H1 (cell line): ENCODE measurements around the gene MAP7. TPM values are rescaled to one million over a fixed set of nuclear protein-coding genes. Genes with fewer than 3 reads are reported as not detected.

Experiments used
- CTCF ChIA-PET: fragments of 300-600 bp; sonication (Branson Sonifier 250); formaldehyde crosslinking; loops from one replicate; lab custom pipeline; 2021; ENCODE audit not compliant: partially characterized antibody; lab: Charles Lee
- POLR2A ChIA-PET: fragments of 300-600 bp; sonication (Branson Sonifier 250); formaldehyde crosslinking; loops from one replicate; lab custom pipeline; 2021; ENCODE audit warnings: inconsistent platforms; ENCODE audit not compliant: partially characterized antibody; lab: Charles Lee
- DNase-seq, 2 experiments: peaks; one replicate each; pipeline versions ENCODE4 v3.0.0 to v3.0.0-alpha.2; 2010 to 2022; ENCODE audit warnings: low spot score in 2 of 2, low read depth in 1 of 2, mixed read lengths in 1 of 2
- FAIRE-seq: peaks from 2 replicates; lab custom pipeline; 2011; peaks lifted over from hg19 to GRCh38; lab: Jason Lieb, UNC
- H2AFZ ChIP-seq: 2 replicates; pipeline ENCODE4 v1.8.1; 2012; ENCODE audit warnings: low read length, inconsistent platforms
- H2AK5ac ChIP-seq: 2 replicates; pipeline ENCODE4 v1.6.1; 2013; ENCODE audit warnings: low read depth, low read length
- H2BK120ac ChIP-seq: replicated peaks from 2 replicates; pipeline ENCODE3; 2013; ENCODE audit warnings: low read depth, low read length, inconsistent platforms
- H2BK12ac ChIP-seq: 2 replicates; pipeline ENCODE4 v1.6.1; 2013; ENCODE audit warnings: low read depth, low read length
- H2BK15ac ChIP-seq: 2 replicates; pipeline ENCODE4 v1.6.1; 2013; ENCODE audit warnings: low read length
- H2BK20ac ChIP-seq: 2 replicates; pipeline ENCODE4 v1.6.1; 2013; ENCODE audit warnings: low read length
- H2BK5ac ChIP-seq: 2 replicates; pipeline ENCODE4 v1.6.1; 2013; ENCODE audit warnings: low read depth, low read length
- H3K14ac ChIP-seq: 2 replicates; pipeline ENCODE4 v1.6.1; 2013; ENCODE audit warnings: inconsistent platforms; ENCODE audit not compliant: insufficient read length
- H3K18ac ChIP-seq: 2 replicates; pipeline ENCODE4 v1.6.1; 2013; ENCODE audit warnings: low read length; ENCODE audit errors: extremely low read depth
- H3K23ac ChIP-seq: 2 replicates; pipeline ENCODE4 v1.6.1; 2013; ENCODE audit warnings: inconsistent platforms; ENCODE audit not compliant: insufficient read length
- H3K23me2 ChIP-seq: 2 replicates; pipeline ENCODE4 v1.6.1; 2013; ENCODE audit warnings: low read depth, low read length
- H3K27ac ChIP-seq: 2 replicates; pipeline ENCODE4 v1.6.1; 2011; ENCODE audit warnings: low read depth, low read length, inconsistent platforms
- H3K27me3 ChIP-seq, 4 experiments: replicated peaks in 1 of 4; 1 replicate in 1 of 4; 2 replicates in 3 of 4; pipeline versions ENCODE4 v1.6.1 to v1.8.1; 2011 to 2013; ENCODE audit warnings: low read length in 3 of 4, mild to moderate bottlenecking in 3 of 4, inconsistent platforms in 2 of 4, mixed read lengths in 2 of 4, moderate library complexity in 1 of 4; ENCODE audit not compliant: control insufficient read depth in 3 of 4, insufficient read depth in 3 of 4; ENCODE audit errors: extremely low read depth in 1 of 4
- H3K36me3 ChIP-seq, 4 experiments: 2 replicates each; pipeline versions ENCODE4 v1.6.1 to v1.8.1; 2011 to 2013; ENCODE audit warnings: mild to moderate bottlenecking in 4 of 4, low read length in 3 of 4, moderate library complexity in 2 of 4, control low read depth in 1 of 4, inconsistent platforms in 1 of 4; ENCODE audit not compliant: insufficient read depth in 4 of 4, control insufficient read depth in 2 of 4
- H3K4ac ChIP-seq: replicated peaks from 2 replicates; pipeline ENCODE3; 2013; ENCODE audit warnings: low read length, low read depth, mixed read lengths, inconsistent platforms; ENCODE audit not compliant: insufficient read length
- H3K4me1 ChIP-seq, 4 experiments: replicated peaks in 1 of 4; 1 replicate in 1 of 4; 2 replicates in 3 of 4; pipeline versions ENCODE4 v1.6.1 to v1.8.1; 2011 to 2013; ENCODE audit warnings: low read length in 3 of 4, inconsistent platforms in 2 of 4, mixed read lengths in 1 of 4; ENCODE audit not compliant: insufficient read depth in 4 of 4, control insufficient read depth in 3 of 4
- H3K4me2 ChIP-seq, 2 experiments: 2 replicates each; pipeline versions ENCODE4 v1.6.1 to v1.8.1; 2011 to 2013; ENCODE audit warnings: low read depth in 2 of 2, low read length in 2 of 2, control low read depth in 1 of 2, inconsistent platforms in 1 of 2, mild to moderate bottlenecking in 1 of 2; ENCODE audit not compliant: insufficient read depth in 1 of 2
- H3K4me3 ChIP-seq, 4 experiments: fragments of 200-600, 300-600 bp in 1 of 4; sonication (generic), shearing (Covaris generic), sonication (Bioruptor Twin) in 1 of 4; 2 replicates each; pipeline versions ENCODE4 v1.5.1 to v1.8.1; 2011 to 2016; ENCODE audit warnings: low read length in 4 of 4, low read depth in 3 of 4, control low read depth in 2 of 4, inconsistent platforms in 2 of 4, mild to moderate bottlenecking in 2 of 4, mixed read lengths in 1 of 4, moderate library complexity in 1 of 4; ENCODE audit not compliant: insufficient read depth in 2 of 4; ENCODE audit errors: extremely low read depth in 1 of 4
- H3K56ac ChIP-seq: replicated peaks from 2 replicates; pipeline ENCODE3; 2013; ENCODE audit warnings: low read depth, mild to moderate bottlenecking, mixed read lengths, low read length, inconsistent platforms; ENCODE audit not compliant: insufficient read length
- H3K79me1 ChIP-seq: 2 replicates; pipeline ENCODE4 v1.6.1; 2013; ENCODE audit warnings: low read depth, low read length, control low read depth
- H3K79me2 ChIP-seq, 2 experiments: 2 replicates each; pipeline versions ENCODE4 v1.6.1 to v1.8.1; 2012 to 2013; ENCODE audit warnings: low read length in 2 of 2, mild to moderate bottlenecking in 2 of 2, inconsistent platforms in 1 of 2; ENCODE audit not compliant: insufficient read depth in 2 of 2, control insufficient read depth in 1 of 2
- H3K9ac ChIP-seq, 4 experiments: replicated peaks in 1 of 4; 1 replicate in 1 of 4; 2 replicates in 3 of 4; pipeline versions ENCODE4 v1.6.1 to v1.8.1; 2011 to 2013; ENCODE audit warnings: low read depth in 3 of 4, low read length in 3 of 4, control low read depth in 2 of 4, mild to moderate bottlenecking in 2 of 4, moderate library complexity in 2 of 4, inconsistent platforms in 1 of 4; ENCODE audit errors: extremely low read depth in 1 of 4
- H3K9me3 ChIP-seq, 2 experiments: 2 replicates each; pipeline versions ENCODE4 v1.6.1 to v1.8.1; 2012 to 2013; ENCODE audit warnings: mild to moderate bottlenecking in 2 of 2, moderate library complexity in 2 of 2, control low read depth in 1 of 2, inconsistent platforms in 1 of 2, low read depth in 1 of 2, low read length in 1 of 2, mixed read lengths in 1 of 2; ENCODE audit not compliant: insufficient read depth in 2 of 2
- H4K20me1 ChIP-seq, 2 experiments: replicated peaks in 1 of 2; 2 replicates each; pipeline versions ENCODE3 to v1.8.1; 2011 to 2013; ENCODE audit warnings: inconsistent platforms in 2 of 2, low read length in 2 of 2, mild to moderate bottlenecking in 1 of 2; ENCODE audit not compliant: insufficient read depth in 2 of 2, control insufficient read depth in 1 of 2
- H4K5ac ChIP-seq: 2 replicates; pipeline ENCODE4 v1.6.1; 2013; ENCODE audit warnings: low read length, low read depth, mixed read lengths, inconsistent platforms; ENCODE audit not compliant: insufficient read length
- H4K8ac ChIP-seq: 2 replicates; pipeline ENCODE4 v1.8.0; 2013; ENCODE audit warnings: mild to moderate bottlenecking, moderate library complexity, low read length, inconsistent platforms; ENCODE audit not compliant: insufficient read depth; ENCODE audit errors: extremely low read depth
- H4K91ac ChIP-seq: replicated peaks from 2 replicates; pipeline ENCODE3; 2013; ENCODE audit warnings: low read length, mixed read lengths, inconsistent platforms; ENCODE audit not compliant: insufficient read length
- ASH2L ChIP-seq: fragments of 200-600, 300-600 bp; sonication (generic); IDR thresholded peaks from one replicate; pipeline ENCODE4 v1.7.1; 2017; ENCODE audit warnings: low read length
- CBX5 ChIP-seq: fragments of 300-800, 300-1000 bp; sonication (generic); IDR thresholded peaks from 2 replicates; pipeline ENCODE4 v1.7.1; 2016; ENCODE audit warnings: antibody characterized with exemption, low read length, low read depth
- EP300 ChIP-seq, 2 experiments: IDR thresholded peaks; 1 replicate in 1 of 2; 2 replicates in 1 of 2; pipeline ENCODE4 v1.6.1; 2011 to 2012; ENCODE audit warnings: low read depth in 2 of 2, low read length in 2 of 2, mild to moderate bottlenecking in 2 of 2, borderline replicate concordance in 1 of 2, inconsistent platforms in 1 of 2, moderate library complexity in 1 of 2
- JUN ChIP-seq: IDR thresholded peaks from 2 replicates; pipeline ENCODE4 v1.6.1; 2011; ENCODE audit warnings: low read depth, mild to moderate bottlenecking, improper control_type of control experiment, low read length
- JUND ChIP-seq: IDR thresholded peaks from 2 replicates; pipeline ENCODE4 v1.6.1; 2011; ENCODE audit warnings: mild to moderate bottlenecking, improper control_type of control experiment, low read length
- MAFK ChIP-seq: IDR thresholded peaks from 2 replicates; pipeline ENCODE4 v1.6.1; 2012; ENCODE audit warnings: low read depth, mild to moderate bottlenecking, improper control_type of control experiment, low read length
- NRF1 ChIP-seq: IDR thresholded peaks from 2 replicates; pipeline ENCODE4 v1.6.1; 2011; ENCODE audit warnings: mild to moderate bottlenecking, low read depth, low read length, improper control_type of control experiment
- RAD21 ChIP-seq, 2 experiments: IDR thresholded peaks in 1 of 2; conservative IDR thresholded peaks in 1 of 2; 2 replicates each; pipeline ENCODE4 v1.6.1; 2011; ENCODE audit warnings: low read depth in 2 of 2, low read length in 2 of 2, improper control_type of control experiment in 1 of 2, inconsistent platforms in 1 of 2, mild to moderate bottlenecking in 1 of 2, moderate library complexity in 1 of 2
- SRF ChIP-seq: IDR thresholded peaks from 2 replicates; pipeline ENCODE4 v1.6.1; 2011; ENCODE audit warnings: mild to moderate bottlenecking, low read depth, low read length, moderate library complexity
- TCF12 ChIP-seq: IDR thresholded peaks from 2 replicates; pipeline ENCODE4 v1.6.1; 2011; ENCODE audit warnings: low read depth, mild to moderate bottlenecking, low read length
- WGBS, 2 experiments: shearing (Covaris generic) in 1 of 2; methylation state at CpG; one replicate each; pipeline versions ENCODE4 v1.1.6 to v1.1.7; 2013 to 2015; ENCODE audit warnings: low lambda C conversion rate in 2 of 2, mixed read lengths in 2 of 2, inconsistent platforms in 1 of 2, low coverage in 1 of 2, missing lambda C conversion rate in 1 of 2; ENCODE audit not compliant: insufficient replicate concordance in 2 of 2, insufficient coverage in 1 of 2, insufficient read length in 1 of 2; ENCODE audit errors: extremely low coverage in 1 of 2, missing lambda C conversion rate in 1 of 2; 5-methylcytosine and 5-hydroxymethylcytosine counted together
- polyA plus RNA-seq, 7 experiments: library from polyadenylated mRNA; depleted of rRNA in 3 of 7; stranded (reverse) in 5 of 7; unstranded in 2 of 7; fragments of >200 nt in 5 of 7; fragments of 200-250 nt in 2 of 7; gene quantifications; 1 replicate in 5 of 7; 2 replicates in 1 of 7; 4 replicates in 1 of 7; pipeline versions ENCODE4 v1.2.1 to v1.2.3, GENCODE V29; 2011 to 2013; ENCODE audit warnings: missing spikeins in 2 of 7, mixed read lengths in 2 of 7
- total RNA-seq: library from RNA; stranded (reverse); fragmentation: NEBNext Ultra II Directional; extraction: Animal tissue kit (Norgen Biotek cat#: 25700); gene quantifications from 2 replicates; pipeline ENCODE4 v1.2.1, GENCODE V29; 2021
- TF ChIP-seq, protein P1 (sequence below): IDR thresholded peaks from 2 replicates; pipeline ENCODE4 v1.6.1; 2012; ENCODE audit warnings: inconsistent platforms
- TF ChIP-seq, protein P2 (sequence below): IDR thresholded peaks from 2 replicates; pipeline ENCODE4 v1.6.1; 2012; ENCODE audit warnings: low read length, inconsistent platforms

Gene MAP7
- total and polyA plus RNA-seq, 2 of the 8 experiments (the other 6 are each of a cell fraction or from before 2014, with no cell fraction given) = 13.5 to 66.9 TPM

DNA sequence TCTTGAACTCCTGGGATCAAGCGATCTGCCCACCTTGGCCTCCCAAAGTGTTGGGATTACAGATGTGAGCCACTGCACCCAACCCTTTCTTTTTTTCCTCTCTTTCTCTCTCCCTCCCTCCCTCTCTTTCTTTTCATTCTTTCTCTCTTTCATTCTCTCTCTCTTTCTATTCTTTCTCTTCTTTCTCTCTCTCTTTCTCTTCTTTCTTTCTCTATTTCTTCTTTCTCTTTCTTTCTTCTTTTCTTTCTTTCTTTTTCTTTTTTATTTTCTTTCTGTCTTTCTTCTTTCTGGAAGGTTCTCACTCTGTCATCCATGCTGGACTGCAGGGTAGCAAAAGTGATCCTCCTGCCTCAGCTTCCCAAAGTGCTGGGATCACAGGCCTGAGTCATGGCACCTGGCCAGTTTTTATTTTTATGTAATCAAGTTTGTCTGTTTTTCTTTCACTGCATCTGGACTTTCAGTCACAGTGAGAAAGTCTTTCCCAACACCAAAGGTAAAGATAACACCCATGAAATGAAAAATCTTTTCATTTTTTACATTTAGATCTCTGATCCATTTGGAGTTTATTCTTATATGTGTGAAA lies 240.4 kb downstream of the MAP7 start:
- Histone ChIP-seq H3K27me3 (no peaks in the 10 kb centered on the region), H3K14ac (no peak overlapping the region), H3K23me2 (no peaks in the 10 kb centered on the region), H3K4ac (no peak overlapping the region), H3K27ac (no peak overlapping the region), H4K91ac (no peak overlapping the region), H2BK5ac (no peak overlapping the region), H3K4me1 (no peaks in the 10 kb centered on the region), H2BK120ac (no peak overlapping the region), H2BK15ac (no peak overlapping the region), H4K8ac (no peak overlapping the region; the same call in 1 of the 2 replicates), H3K79me1 (no peaks in the 10 kb centered on the region), H2BK20ac (no peak overlapping the region), H3K23ac (no peak overlapping the region), H4K20me1 (no peaks in the 10 kb centered on the region), H3K36me3 (no peaks in the 10 kb centered on the region), H3K56ac (no peak overlapping the region), H3K9ac (no peak overlapping the region), H3K18ac (no peak overlapping the region), H2AK5ac (no peak overlapping the region), H4K5ac (no peak overlapping the region), H3K4me2 (no peak overlapping the region), H3K9me3 (no peaks in the 10 kb centered on the region), H3K4me3 (no peak overlapping the region), H2BK12ac (no peak overlapping the region), H2AFZ (no peak overlapping the region), H3K79me2 (no peaks in the 10 kb centered on the region)
- DNase-seq = no peak
- CTCF ChIA-PET = interaction anchor here (0.7 to 4.3 kb wide), 2 partner anchors 8 to 1368 kb away, joined by 3 to 23 read pairs; no protein-coding TSS in a partner anchor
- no peak for FAIRE-seq
- 94% methylated on average over 1 of the region's 1 CpG; no CpG with 5 or more reads in 1 of the 2 experiments for WGBS, 2 experiments
- POLR2A ChIA-PET = no interaction called here
- TF ChIP-seq RAD21 (IDR thresholded peaks at IDR 0.05 in 1 of 2, conservative IDR thresholded peaks at IDR 0.05 in 1 of 2; ENCODE audit: low read depth in 2 of 2, low read length in 2 of 2) (no peak), CBX5 (no peak), JUN (no peak), TCF12 (no peak), SRF (no peak), ASH2L (no peak), NRF1 (no peak), JUND (no peak), MAFK (no peak), EP300 (IDR thresholded peaks at IDR 0.05; ENCODE audit: borderline replicate concordance in 1 of 2, low read depth in 2 of 2, low read length in 2 of 2) (no peak)
- TF ChIP-seq, protein P1, sequence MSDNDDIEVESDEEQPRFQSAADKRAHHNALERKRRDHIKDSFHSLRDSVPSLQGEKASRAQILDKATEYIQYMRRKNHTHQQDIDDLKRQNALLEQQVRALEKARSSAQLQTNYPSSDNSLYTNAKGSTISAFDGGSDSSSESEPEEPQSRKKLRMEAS = no peak
- TF ChIP-seq, protein P2, sequence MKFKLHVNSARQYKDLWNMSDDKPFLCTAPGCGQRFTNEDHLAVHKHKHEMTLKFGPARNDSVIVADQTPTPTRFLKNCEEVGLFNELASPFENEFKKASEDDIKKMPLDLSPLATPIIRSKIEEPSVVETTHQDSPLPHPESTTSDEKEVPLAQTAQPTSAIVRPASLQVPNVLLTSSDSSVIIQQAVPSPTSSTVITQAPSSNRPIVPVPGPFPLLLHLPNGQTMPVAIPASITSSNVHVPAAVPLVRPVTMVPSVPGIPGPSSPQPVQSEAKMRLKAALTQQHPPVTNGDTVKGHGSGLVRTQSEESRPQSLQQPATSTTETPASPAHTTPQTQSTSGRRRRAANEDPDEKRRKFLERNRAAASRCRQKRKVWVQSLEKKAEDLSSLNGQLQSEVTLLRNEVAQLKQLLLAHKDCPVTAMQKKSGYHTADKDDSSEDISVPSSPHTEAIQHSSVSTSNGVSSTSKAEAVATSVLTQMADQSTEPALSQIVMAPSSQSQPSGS = no peak
